WTC11 (cell line): ENCODE measurements around the gene PHF21B.

ENCODE experiments used
- E2F1 ChIP-seq: sonication (generic); formaldehyde crosslinking; IDR thresholded peaks from 2 replicates; pipeline ENCODE4 v1.8.0; 2022; ENCODE audit warnings: mild to moderate bottlenecking, missing genetic modification reagents
- FOXJ3 ChIP-seq: sonication (generic); formaldehyde crosslinking; IDR thresholded peaks from 2 replicates; pipeline ENCODE4 v1.9.0; 2021; ENCODE audit warnings: missing genetic modification reagents, mild to moderate bottlenecking, borderline replicate concordance
- NFE2L1 ChIP-seq: sonication (generic); formaldehyde crosslinking; IDR thresholded peaks from 2 replicates; pipeline ENCODE4 v1.8.1; 2023; ENCODE audit warnings: missing genetic modification reagents
- USF2 ChIP-seq: sonication (generic); formaldehyde crosslinking; IDR thresholded peaks from 2 replicates; pipeline ENCODE4 v1.8.1; 2023; ENCODE audit warnings: mild to moderate bottlenecking, missing genetic modification reagents, moderate library complexity
- ZNF219 ChIP-seq: sonication (generic); formaldehyde crosslinking; IDR thresholded peaks from 2 replicates; pipeline ENCODE4 v1.8.0; 2023; ENCODE audit warnings: missing genetic modification reagents, mild to moderate bottlenecking, borderline replicate concordance
- TF ChIP-seq, protein P1 (sequence below): fragments of 200-600 bp; IDR thresholded peaks from 2 replicates; pipeline ENCODE4 v1.8.0; 2022; ENCODE audit warnings: antibody characterized with exemption
- TF ChIP-seq, protein P2 (sequence below): sonication (generic); formaldehyde crosslinking; IDR thresholded peaks from 2 replicates; pipeline ENCODE4 v1.8.1; 2023; ENCODE audit warnings: mild to moderate bottlenecking, moderate library complexity, missing genetic modification reagents

DNA sequence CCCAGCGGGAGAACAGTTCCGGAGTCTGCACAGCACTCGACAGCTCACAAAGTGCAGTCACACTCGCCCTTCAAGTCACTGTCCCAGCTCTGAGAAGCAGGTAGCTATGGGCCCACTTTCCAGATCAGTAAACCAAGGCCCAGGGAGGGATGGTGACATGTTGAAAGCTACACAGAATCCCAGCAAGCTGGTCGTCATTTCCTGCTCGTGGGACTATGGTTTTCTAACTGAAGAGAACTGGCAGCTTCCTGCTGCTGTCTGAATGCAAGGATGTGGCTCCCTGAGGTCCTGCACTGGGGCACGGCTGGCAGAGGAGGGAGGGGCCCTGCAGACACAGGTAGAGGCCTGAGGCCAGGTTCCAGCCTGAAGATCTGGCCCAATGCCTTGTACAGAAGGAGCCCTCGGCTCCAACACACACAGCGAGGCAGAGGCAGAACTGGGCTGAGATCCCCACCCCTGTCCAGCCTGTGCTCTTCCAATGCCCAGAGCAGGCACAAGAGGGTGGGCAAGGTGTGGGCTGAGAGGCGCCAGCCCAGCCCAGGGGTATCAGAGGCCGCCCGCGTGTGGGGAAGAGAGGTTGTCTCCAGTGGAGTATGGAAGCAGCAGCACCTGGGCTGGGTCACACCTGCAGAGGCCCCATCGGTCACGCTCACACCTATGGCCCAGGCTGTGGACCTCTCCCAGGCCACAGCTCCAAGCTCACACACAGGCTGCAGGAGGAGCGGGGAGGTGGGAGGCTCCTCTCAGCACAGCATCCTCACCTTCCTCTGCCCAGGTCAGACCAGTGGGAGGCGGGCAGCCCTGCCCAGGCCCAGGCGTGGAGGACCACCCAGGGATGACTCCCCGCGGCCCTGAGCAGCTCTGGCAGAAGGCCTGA lies 119.2 kb downstream of the PHF21B start:
- TF ChIP-seq, protein P1, sequence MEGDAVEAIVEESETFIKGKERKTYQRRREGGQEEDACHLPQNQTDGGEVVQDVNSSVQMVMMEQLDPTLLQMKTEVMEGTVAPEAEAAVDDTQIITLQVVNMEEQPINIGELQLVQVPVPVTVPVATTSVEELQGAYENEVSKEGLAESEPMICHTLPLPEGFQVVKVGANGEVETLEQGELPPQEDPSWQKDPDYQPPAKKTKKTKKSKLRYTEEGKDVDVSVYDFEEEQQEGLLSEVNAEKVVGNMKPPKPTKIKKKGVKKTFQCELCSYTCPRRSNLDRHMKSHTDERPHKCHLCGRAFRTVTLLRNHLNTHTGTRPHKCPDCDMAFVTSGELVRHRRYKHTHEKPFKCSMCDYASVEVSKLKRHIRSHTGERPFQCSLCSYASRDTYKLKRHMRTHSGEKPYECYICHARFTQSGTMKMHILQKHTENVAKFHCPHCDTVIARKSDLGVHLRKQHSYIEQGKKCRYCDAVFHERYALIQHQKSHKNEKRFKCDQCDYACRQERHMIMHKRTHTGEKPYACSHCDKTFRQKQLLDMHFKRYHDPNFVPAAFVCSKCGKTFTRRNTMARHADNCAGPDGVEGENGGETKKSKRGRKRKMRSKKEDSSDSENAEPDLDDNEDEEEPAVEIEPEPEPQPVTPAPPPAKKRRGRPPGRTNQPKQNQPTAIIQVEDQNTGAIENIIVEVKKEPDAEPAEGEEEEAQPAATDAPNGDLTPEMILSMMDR, result no peak
- no peak for TF ChIP-seq NFE2L1 (CRISPR knock-in tag)
- TF ChIP-seq, protein P2, sequence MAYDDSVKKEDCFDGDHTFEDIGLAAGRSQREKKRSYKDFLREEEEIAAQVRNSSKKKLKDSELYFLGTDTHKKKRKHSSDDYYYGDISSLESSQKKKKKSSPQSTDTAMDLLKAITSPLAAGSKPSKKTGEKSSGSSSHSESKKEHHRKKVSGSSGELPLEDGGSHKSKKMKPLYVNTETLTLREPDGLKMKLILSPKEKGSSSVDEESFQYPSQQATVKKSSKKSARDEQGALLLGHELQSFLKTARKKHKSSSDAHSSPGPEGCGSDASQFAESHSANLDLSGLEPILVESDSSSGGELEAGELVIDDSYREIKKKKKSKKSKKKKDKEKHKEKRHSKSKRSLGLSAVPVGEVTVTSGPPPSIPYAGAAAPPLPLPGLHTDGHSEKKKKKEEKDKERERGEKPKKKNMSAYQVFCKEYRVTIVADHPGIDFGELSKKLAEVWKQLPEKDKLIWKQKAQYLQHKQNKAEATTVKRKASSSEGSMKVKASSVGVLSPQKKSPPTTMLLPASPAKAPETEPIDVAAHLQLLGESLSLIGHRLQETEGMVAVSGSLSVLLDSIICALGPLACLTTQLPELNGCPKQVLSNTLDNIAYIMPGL (CRISPR knock-in tag), result no peak
- TF ChIP-seq FOXJ3 (CRISPR knock-in tag), result no peak
- TF ChIP-seq ZNF219 (CRISPR knock-in tag), result no peak
- no peak for TF ChIP-seq E2F1 (CRISPR knock-in tag)
- no peak for TF ChIP-seq USF2
